ENCODE results near the gene C4orf36. TPM values are rescaled to one million over a fixed set of nuclear protein-coding genes. Genes with fewer than 3 reads are reported as not detected.

The C4orf36 gene
- total RNA-seq, 1 donor from 2014 or later = not detected

DNA sequence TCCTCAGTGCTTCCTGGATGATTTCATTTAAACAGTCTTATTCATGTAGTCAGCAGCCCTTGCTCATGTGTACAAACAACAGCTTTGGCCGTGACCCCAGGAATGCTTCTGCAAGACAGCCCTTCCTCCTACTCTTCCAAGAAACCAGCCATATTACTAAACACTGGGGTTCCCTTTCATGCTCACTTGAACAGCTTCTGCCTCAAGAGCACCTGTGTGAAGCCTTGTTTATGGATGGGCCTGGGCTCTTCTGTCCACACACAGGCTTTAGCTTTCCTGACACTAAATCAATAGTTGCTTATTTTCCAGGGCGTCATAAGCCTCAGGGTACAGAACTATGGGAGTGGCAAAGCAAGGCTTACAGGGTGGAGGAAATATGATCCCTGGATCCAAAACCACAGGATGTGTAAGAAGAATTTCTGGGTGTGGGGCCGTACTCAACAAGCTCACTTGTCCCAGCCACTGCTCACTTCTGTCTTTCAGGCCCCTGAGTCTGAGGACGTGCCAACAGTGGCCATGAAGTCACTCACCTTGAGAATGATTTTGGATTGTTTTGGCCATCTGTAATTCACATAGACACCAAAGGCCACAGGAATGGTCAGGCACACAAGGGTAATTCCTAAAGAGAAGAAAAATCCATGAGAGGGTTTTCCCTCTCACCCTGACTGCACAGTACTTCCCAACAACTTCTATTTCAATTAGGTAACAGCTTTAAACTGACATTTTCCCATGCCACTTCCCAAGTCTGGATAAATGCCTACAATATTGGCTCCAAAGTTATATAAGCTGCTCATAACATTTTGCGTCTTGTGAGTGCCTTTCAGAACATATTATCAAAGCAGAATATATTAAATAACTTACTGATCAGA lies 60.7 kb downstream of the C4orf36 start:
- H3K4me3 Mint-ChIP-seq = no peak overlapping the region
- CTCF ChIA-PET = no interaction called here
- H3K27ac Mint-ChIP-seq = no peak overlapping the region
- TF ChIP-seq, protein P1, sequence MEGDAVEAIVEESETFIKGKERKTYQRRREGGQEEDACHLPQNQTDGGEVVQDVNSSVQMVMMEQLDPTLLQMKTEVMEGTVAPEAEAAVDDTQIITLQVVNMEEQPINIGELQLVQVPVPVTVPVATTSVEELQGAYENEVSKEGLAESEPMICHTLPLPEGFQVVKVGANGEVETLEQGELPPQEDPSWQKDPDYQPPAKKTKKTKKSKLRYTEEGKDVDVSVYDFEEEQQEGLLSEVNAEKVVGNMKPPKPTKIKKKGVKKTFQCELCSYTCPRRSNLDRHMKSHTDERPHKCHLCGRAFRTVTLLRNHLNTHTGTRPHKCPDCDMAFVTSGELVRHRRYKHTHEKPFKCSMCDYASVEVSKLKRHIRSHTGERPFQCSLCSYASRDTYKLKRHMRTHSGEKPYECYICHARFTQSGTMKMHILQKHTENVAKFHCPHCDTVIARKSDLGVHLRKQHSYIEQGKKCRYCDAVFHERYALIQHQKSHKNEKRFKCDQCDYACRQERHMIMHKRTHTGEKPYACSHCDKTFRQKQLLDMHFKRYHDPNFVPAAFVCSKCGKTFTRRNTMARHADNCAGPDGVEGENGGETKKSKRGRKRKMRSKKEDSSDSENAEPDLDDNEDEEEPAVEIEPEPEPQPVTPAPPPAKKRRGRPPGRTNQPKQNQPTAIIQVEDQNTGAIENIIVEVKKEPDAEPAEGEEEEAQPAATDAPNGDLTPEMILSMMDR (IDR thresholded peaks at IDR 0.05) = no peak
- H3K36me3 Mint-ChIP-seq (ENCODE audit: low read depth) = no peaks in the 10 kb centered on the region
- H3K27me3 Mint-ChIP-seq = no peaks in the 10 kb centered on the region
- no peaks in the 10 kb centered on the region for H3K4me1 Mint-ChIP-seq
- DNase-seq (no peak), ATAC-seq (ENCODE audit: low read depth) (no peak)
- POLR2A ChIA-PET = no interaction called here
- intact Hi-C loops (cut with micrococcal nuclease) = no loop called here
- no peaks in the 10 kb centered on the region for H3K9me3 Mint-ChIP-seq

Other genes with a start within 250 kb of the C4orf36 start
- 0.44 TPM in 1 of 2 replicates, not detected in the other for gene SLC10A6, start 43.0 kb downstream of the C4orf36 start, total RNA-seq
- 60.0 and 60.8 TPM in 2 replicates for gene AFF1, start 42.6 kb upstream of the C4orf36 start, total RNA-seq

Data from activated B cell treated with CpG ODN at 0.5 μM for 24 hours (primary cell).